HUDEP-2 (cell line): ENCODE results near the gene HERPUD2.
"Not testable (repeated sequence)": the region's sequence is repeated elsewhere in the genome, so short reads cannot be mapped to it uniquely, and the experiment has no call there.

Experiments used
- DNase-seq, 76 experiments: peaks; one replicate each; lab custom pipeline; 2025; ENCODE audit not compliant: unreplicated experiment in 76 of 76; lab: John Stamatoyannopoulos, UW

The HERPUD2 gene

GRCh38 chr7:35681231-35682029 lies 13.5 kb downstream of the HERPUD2 start:
- DNase-seq, result no peak

GRCh38 chr7:35680403-35681013 lies 14.4 kb downstream of the HERPUD2 start:
- no peak for DNase-seq

- no peak for DNase-seq
These were observed 17.2 kb downstream of the HERPUD2 start for GRCh38 chr7:35677582-35678356.

GRCh38 chr7:35676211-35676610 lies 18.7 kb downstream of the HERPUD2 start:
- peak in 2 of 76 experiments; percentile 0 to 3 for DNase-seq

GRCh38 chr7:35670856-35671569 lies 23.9 kb downstream of the HERPUD2 start:
- DNase-seq, result no peak

- DNase-seq, result not testable (repeated sequence)
These were observed 34.5 kb downstream of the HERPUD2 start for GRCh38 chr7:35660411-35660810.

GRCh38 chr7:35658606-35659201 lies 36.2 kb downstream of the HERPUD2 start:
- DNase-seq, result no peak

- no peak for DNase-seq
These were observed 37.8 kb downstream of the HERPUD2 start for GRCh38 chr7:35657125-35657524.

- not testable (repeated sequence) for DNase-seq
These were observed 40.4 kb downstream of the HERPUD2 start for GRCh38 chr7:35654558-35654957.

GRCh38 chr7:35652124-35652523 lies 42.8 kb downstream of the HERPUD2 start:
- DNase-seq, result no peak

- no peak for DNase-seq
These were observed 44.2 kb downstream of the HERPUD2 start for GRCh38 chr7:35650751-35651150.

GRCh38 chr7:35649711-35650110 lies 45.2 kb downstream of the HERPUD2 start:
- no peak for DNase-seq

- no peak for DNase-seq
These were observed 46.6 kb downstream of the HERPUD2 start for GRCh38 chr7:35648367-35648766.

- peak in 9 of 76 experiments; percentile 2 to 20 (median 8) for DNase-seq
These were observed 47.8 kb downstream of the HERPUD2 start for GRCh38 chr7:35647171-35647574.

- DNase-seq, result no peak
These were observed 48.5 kb downstream of the HERPUD2 start for GRCh38 chr7:35646289-35647023.

GRCh38 chr7:35645691-35646090 lies 49.2 kb downstream of the HERPUD2 start:
- no peak for DNase-seq

- DNase-seq, result no peak
These were observed 64.6 kb downstream of the HERPUD2 start for GRCh38 chr7:35630024-35630972.

- DNase-seq, result peak in 18 of 76 experiments; percentile 2 to 48 (median 14)
These were observed 70.4 kb downstream of the HERPUD2 start for GRCh38 chr7:35624299-35625186.
